GM12865 (cell line): ENCODE measurements around the gene MRGPRE.

Experiments used
- DNase-seq: peaks from one replicate; pipeline ENCODE4 v3.0.0; 2010; ENCODE audit warnings: low read depth
- H3K4me3 ChIP-seq: 2 replicates; pipeline ENCODE4 v1.5.1; 2011; ENCODE audit warnings: mild to moderate bottlenecking, low read depth, low read length, control low read depth
- TF ChIP-seq, protein P1 (sequence below): IDR thresholded peaks from 2 replicates; pipeline ENCODE4 v1.5.1; 2011; ENCODE audit warnings: low read length, control low read depth, low read depth, inconsistent platforms; ENCODE audit not compliant: insufficient read depth; ENCODE audit errors: missing control alignments

MRGPRE gene

DNA sequence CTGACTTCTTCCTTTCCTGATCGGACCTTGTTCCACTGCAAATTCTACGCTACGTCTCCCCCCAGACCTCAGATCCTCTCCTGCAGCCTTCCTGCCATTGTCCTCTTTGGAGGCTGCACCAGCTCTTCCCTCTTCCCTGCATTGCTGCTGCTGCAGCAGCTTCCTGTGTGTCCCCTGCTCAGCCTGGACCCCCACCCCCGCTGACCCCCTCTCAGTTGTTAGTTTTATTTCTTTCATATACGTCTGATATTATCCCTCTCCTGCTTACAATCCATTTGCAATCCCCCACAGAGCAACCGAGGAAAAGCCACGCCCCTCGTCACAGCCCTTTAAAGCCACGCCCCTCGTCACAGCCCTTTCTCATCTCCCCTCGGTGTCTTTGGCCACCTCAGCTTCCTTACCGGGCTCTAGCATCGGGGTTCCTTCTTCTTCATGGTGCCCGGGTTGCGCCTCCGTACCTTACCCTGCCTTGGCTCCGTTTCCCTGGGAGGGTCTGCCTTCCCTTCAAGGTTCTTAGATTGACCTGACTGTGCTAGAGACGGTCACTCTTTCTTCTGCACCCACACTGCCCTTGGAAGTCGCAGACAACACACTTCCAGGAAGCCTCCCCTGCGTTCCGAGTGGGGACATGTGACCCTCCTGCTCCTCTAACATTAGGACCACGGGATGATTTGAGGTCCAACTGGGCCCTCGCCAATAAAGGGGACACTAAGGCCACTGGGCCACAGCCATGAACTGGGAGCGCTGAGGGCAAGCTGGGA lies 18.4 kb downstream of the MRGPRE start:
- no peak for DNase-seq
- TF ChIP-seq, protein P1, sequence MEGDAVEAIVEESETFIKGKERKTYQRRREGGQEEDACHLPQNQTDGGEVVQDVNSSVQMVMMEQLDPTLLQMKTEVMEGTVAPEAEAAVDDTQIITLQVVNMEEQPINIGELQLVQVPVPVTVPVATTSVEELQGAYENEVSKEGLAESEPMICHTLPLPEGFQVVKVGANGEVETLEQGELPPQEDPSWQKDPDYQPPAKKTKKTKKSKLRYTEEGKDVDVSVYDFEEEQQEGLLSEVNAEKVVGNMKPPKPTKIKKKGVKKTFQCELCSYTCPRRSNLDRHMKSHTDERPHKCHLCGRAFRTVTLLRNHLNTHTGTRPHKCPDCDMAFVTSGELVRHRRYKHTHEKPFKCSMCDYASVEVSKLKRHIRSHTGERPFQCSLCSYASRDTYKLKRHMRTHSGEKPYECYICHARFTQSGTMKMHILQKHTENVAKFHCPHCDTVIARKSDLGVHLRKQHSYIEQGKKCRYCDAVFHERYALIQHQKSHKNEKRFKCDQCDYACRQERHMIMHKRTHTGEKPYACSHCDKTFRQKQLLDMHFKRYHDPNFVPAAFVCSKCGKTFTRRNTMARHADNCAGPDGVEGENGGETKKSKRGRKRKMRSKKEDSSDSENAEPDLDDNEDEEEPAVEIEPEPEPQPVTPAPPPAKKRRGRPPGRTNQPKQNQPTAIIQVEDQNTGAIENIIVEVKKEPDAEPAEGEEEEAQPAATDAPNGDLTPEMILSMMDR, result no peak
- H3K4me3 ChIP-seq, result no peak overlapping the region

DNA sequence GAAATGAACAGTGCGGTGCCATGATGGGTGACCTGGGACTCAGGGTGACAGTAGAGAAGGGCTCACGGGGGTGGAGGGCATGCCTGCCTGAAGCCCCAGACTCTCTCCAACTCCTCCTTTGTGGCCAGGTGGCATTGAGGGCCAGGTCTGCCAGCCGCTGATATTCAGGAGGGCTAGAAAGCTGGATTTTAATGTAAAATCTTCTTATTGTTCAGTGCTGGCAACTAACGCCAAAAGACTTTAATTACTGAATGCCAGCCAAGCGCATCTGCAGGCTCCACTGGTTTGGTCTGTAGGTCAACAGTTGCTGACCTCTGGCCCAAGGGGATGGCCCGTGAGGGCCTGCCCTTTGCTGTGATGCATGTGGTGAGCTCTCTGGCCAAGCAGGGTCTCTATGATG lies 23.9 kb downstream of the MRGPRE start:
- TF ChIP-seq, protein P1, result no peak
- H3K4me3 ChIP-seq, result no peak overlapping the region
- no peak for DNase-seq

GRCh38 chr11:3207526-3208189 lies 24.6 kb downstream of the MRGPRE start:
- no peak for DNase-seq
- TF ChIP-seq, protein P1, result no peak
- no peak overlapping the region for H3K4me3 ChIP-seq

DNA sequence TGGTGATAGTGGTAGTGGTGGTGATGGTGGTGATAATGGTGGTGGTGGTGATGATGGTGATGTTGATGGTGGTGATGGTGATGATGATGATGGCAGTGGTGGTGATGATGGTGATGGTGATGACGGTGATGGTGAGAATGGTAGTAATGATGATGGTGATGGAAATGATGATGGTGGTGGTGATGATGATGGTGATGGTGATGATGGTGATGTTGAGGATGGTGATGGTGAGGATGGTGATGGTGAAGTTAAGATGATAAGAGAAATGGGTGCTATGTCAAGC lies 25.4 kb downstream of the MRGPRE start:
- H3K4me3 ChIP-seq, result no peak overlapping the region
- no peak for DNase-seq
- TF ChIP-seq, protein P1, result no peak

- H3K4me3 ChIP-seq, result no peak overlapping the region
- TF ChIP-seq, protein P1, result no peak
- no peak for DNase-seq
These were observed 25.9 kb downstream of the MRGPRE start for GRCh38 chr11:3206156-3206921.

DNA sequence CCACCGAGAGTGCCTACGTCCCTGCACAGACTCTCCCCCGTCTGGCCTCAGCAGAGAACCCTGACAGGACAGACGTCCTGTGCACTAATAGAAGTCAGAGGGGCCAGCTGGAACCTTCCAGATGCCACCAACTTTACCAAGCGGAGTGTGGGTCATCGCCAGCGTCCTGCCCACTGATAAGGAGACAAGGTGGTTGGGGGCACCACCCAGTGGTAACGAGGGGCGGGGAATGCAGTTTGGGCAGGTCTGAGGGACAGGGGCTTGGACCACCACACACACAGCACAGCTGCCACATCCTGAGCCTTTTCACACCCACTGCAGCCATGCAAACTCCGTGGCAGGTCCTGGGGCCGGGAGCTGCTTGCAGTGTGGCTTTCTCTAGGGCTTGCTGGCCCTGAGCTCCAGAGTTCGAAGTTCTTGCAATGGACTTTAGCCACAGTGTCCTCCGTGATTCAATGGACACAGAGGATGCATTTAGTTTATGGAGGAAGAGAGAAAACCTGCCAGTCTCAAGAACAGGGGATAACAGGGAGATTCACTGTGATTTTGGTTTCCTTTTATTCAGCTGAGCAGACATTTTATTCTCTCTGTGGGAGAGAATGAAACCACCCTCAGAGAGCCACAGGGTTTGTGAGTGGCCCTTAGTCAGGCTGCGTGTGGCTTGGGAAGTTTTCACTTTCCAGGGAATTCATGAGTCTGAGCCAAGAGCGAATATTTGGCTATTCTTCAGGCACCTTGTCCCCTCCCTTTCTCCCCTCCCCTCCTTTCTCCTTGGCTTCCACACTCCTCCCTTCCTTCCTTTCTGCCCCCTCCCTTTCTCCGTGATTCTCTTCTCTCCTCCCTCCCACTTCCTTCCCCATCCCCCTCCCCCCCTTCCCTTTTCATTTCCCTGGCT lies 26.7 kb downstream of the MRGPRE start:
- TF ChIP-seq, protein P1, result no peak
- no peak overlapping the region for H3K4me3 ChIP-seq
- no peak for DNase-seq
